Stimulated activated CD8-positive, alpha-beta memory T cell treated with anti-CD3 and anti-CD28 coated beads, Interleukin-7, amount 100 ng/mL, for 1 hour (primary cell): ENCODE results near the gene UBQLN4.

ENCODE experiments used
- DNase-seq, 2 donors: peaks; one replicate each; pipeline ENCODE4 v3.0.0-alpha.2; 2020; ENCODE audit warnings: low read depth in 2 of 2

UBQLN4 gene

DNA sequence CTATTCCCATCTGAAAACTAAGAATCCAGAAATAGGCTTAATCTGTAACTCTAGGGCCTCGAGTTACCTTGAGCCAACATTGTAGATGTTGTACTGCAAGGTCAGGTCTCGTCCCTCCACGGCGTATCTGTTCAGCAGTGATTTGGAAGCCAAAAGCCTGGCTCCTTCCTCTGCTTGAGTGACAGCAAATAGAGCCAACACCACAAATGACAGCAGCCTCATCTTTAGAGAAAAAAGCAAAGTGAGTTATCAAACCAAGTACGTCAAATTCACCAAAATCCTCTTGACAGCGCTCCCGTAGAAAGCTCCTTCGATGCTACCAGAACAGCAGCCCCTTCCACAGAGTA is 33.7 kb downstream of the UBQLN4 start:
- DNase-seq: no peak

DNA sequence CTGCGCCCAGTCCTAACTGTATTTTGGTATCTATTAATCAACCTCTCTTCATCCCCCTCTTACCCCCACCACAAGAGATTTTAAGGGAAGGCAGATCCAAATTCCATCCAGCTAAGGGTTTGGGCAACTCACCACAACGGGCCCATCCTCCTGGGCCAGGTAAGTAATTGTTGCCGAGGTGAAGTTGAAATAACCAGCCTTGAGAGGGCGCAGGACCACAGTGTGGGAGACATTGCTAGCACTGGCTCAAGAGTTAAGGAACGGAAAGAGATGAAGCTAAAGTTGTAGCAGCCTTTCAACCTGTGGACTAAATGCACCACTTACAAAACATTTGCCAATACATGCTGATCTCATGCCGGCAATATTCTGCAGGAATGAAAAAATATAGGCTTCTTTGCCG is 38.8 kb downstream of the UBQLN4 start:
- no peak for DNase-seq

GRCh38 chr1:156012051-156012817 is 41.4 kb downstream of the UBQLN4 start:
- DNase-seq: no peak

DNA sequence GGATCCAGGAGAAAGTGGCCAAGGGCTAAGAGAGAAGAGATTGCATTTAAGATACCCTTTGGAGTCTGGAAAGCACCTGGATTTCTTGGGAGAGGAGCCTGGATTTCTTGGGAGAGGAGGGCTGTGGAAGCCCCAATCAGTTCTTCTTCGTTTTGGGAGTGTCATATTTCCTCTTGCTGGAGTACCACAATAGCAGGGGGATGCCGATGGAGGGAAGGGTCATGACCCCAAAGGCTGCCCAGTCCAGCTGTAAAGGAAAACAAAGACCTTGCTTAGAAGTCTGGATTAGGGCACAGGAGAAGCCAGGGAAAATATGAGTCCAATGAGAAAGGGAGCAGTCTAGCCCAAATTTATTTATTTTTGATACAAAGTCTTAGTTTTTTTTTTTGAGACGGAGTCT is 44.2 kb downstream of the UBQLN4 start:
- DNase-seq: no peak

DNA sequence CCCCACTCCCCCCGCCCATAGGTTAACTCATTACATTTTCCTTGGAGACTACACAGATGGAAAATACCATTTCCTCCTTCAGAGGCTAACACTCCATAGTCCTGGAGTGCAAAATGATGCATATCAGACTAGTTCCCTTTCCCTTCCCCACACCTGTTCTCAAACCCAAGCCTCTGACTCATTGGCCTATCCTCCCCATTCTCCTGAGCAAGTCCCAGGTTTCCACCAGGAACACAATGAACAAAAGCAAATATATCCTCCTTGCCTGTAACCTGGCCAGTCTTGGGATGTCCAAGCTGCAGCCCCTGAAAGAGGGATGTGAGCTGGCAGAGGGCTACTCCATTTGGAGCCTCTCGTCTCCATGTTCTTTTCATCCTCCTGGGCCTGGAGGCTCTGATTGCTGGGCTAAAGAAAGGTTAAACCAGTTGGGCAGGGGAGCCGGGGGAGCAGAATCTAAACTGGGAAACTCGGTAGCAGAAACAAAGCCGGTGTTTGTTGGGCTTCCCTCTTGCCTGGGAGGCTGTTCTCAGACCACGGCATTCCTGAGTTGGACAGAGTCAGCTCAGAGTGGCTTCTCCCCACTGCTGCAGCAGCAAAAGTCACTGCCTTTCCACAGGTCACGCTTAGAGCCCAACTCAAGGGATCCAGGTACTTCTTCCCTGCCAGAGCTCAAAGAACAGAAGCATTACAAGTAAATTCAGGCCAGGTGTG is 46.8 kb downstream of the UBQLN4 start:
- DNase-seq: no peak

DNA sequence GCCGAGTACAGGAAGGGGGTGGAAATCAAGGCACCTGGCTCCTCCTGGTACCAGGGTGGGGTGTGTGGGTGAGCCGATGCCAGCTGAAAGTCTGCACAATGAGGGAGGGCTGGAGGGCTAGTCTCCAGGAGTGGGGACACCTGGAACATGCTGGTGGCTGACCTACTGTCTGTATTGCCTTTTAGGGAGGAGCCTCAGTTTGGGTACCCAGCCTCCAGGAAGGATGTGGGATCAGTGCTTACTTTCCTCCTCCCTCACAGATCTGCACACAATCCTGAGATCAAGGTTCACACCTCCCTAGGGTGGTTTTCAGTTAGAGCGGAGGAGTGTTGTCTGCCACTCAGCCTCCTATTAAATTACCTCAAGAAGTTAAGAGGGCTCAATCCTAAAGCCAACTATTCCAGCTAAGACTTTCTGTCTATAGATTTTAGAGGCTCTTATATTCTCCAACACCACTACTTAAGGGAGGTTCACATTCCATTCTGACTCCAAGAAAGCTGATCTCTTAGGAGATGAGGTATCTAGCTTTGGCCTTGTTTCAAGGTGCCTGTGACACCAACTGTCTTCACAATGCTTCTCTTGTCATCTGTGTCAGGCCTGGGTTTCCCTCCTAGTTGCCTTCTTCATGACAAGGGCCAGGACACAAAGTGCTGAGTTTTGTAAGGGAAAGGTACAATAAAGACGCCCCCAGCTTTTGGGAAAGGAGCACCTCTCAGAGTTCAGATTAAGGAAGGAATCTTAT is 48.6 kb downstream of the UBQLN4 start:
- DNase-seq: no peak

- DNase-seq: no peak
These were observed 49.7 kb downstream of the UBQLN4 start for GRCh38 chr1:156003923-156004188.

GRCh38 chr1:156002188-156002911 is 51.2 kb downstream of the UBQLN4 start:
- no peak for DNase-seq

- DNase-seq: no peak
These were observed 51.9 kb downstream of the UBQLN4 start for GRCh38 chr1:156001662-156002171.

GRCh38 chr1:156001021-156001661 is 52.5 kb downstream of the UBQLN4 start:
- DNase-seq: no peak

DNA sequence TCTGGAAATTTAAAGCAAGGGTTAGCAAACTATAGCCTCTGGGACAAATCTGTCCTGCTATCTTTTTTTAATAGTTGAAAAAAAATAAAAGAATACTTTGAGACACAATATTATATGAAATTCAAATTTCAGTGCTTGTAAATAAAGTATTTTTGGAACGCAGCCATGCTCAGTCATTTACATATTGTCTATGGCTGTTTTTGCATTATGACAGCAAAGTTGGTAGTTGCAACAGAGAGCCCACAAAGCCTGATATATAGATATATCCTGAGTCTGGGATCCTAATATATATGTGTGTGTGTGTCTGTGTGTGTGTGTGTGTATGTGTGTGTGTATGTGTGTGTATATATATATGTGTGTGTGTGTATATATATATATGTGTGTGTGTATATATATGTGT is 53.6 kb downstream of the UBQLN4 start:
- no peak for DNase-seq

- DNase-seq: no peak
These were observed 57.4 kb downstream of the UBQLN4 start for GRCh38 chr1:155996166-155996565.

- DNase-seq: no peak
These were observed 60.0 kb downstream of the UBQLN4 start for GRCh38 chr1:155993595-155993994.

- no peak for DNase-seq
These were observed 63.4 kb downstream of the UBQLN4 start for GRCh38 chr1:155990005-155990739.

- peak; percentile 59 to 60 for DNase-seq
These were observed 64.2 kb downstream of the UBQLN4 start for GRCh38 chr1:155989242-155990004.
